ENCODE data around the gene EXTL1. TPM values are rescaled to one million over a fixed set of nuclear protein-coding genes. Genes with fewer than 3 reads are reported as not detected.
"Not testable (repeated sequence)": the region's sequence is repeated elsewhere in the genome, so short reads cannot be mapped to it uniquely, and the experiment has no call there.

Gene EXTL1
- total and polyA plus RNA-seq, 2 donors: 0.09 to 0.14 TPM

GRCh38 chr1:25986773-25987172, 34.8 kb upstream of the EXTL1 start:
- H3K4me1 ChIP-seq (ENCODE audit: control insufficient read depth in 2 of 2, insufficient read depth in 2 of 2, low read length in 2 of 2): peaks cover 30 to 74% of the 10 kb centered on the region in 2 donors
- H3K36me3 ChIP-seq (ENCODE audit: control insufficient read depth in 2 of 2, insufficient read depth in 2 of 2, low read length in 1 of 2): peaks cover 42 to 70% of the 10 kb centered on the region in 2 donors
- not testable (repeated sequence) for H3K27me3 ChIP-seq (ENCODE audit: control insufficient read depth in 2 of 2, insufficient read depth in 1 of 2, low read length in 1 of 2); H3K27ac ChIP-seq (ENCODE audit: low read depth in 1 of 2, low read length in 1 of 2); DNase-seq (ENCODE audit: low read depth in 6 of 9, low spot score in 9 of 9); H3K9me3 ChIP-seq (ENCODE audit: control insufficient read depth in 2 of 2, insufficient read depth in 1 of 2, low read length in 1 of 2)
- peak overlapping the region; percentile 43 to 92 for H3K4me3 ChIP-seq (ENCODE audit: low read length in 2 of 2)
- 97% methylated on average over 10 of the region's 10 CpGs for WGBS

GRCh38 chr1:25987951-25988350, 33.6 kb upstream of the EXTL1 start:
- Histone ChIP-seq H3K27ac (ENCODE audit: low read depth in 1 of 2, low read length in 1 of 2) (peak overlapping the region; percentile 87 to 96), H3K4me1 (ENCODE audit: control insufficient read depth in 2 of 2, insufficient read depth in 2 of 2, low read length in 2 of 2) (peaks cover 40 to 78% of the 10 kb centered on the region in 2 donors), H3K4me3 (ENCODE audit: low read length in 2 of 2) (peak overlapping the region; percentile 64 to 92), H3K27me3 (ENCODE audit: control insufficient read depth in 2 of 2, insufficient read depth in 1 of 2, low read length in 1 of 2) (no peaks in the 10 kb centered on the region), H3K36me3 (ENCODE audit: control insufficient read depth in 2 of 2, insufficient read depth in 2 of 2, low read length in 1 of 2) (peaks cover 30 to 58% of the 10 kb centered on the region in 2 donors), H3K9me3 (ENCODE audit: control insufficient read depth in 2 of 2, insufficient read depth in 1 of 2, low read length in 1 of 2) (no peaks in the 10 kb centered on the region)
- peak in 1 of 9 donors; percentile 63 for DNase-seq (ENCODE audit: low read depth in 6 of 9, low spot score in 9 of 9)
- 46% methylated on average over 2 of the region's 2 CpGs for WGBS

- H3K36me3 ChIP-seq (ENCODE audit: control insufficient read depth in 2 of 2, insufficient read depth in 2 of 2, low read length in 1 of 2): peaks cover 15 to 41% of the 10 kb centered on the region in 2 donors
- H3K27ac ChIP-seq (ENCODE audit: low read depth in 1 of 2, low read length in 1 of 2): peak overlapping the region; percentile 84 to 96
- H3K4me1 ChIP-seq (ENCODE audit: control insufficient read depth in 2 of 2, insufficient read depth in 2 of 2, low read length in 2 of 2): peaks cover 42 to 86% of the 10 kb centered on the region in 2 donors
- WGBS: 56% methylated on average over 11 of the region's 11 CpGs
- H3K27me3 ChIP-seq (ENCODE audit: control insufficient read depth in 2 of 2, insufficient read depth in 1 of 2, low read length in 1 of 2): no peaks in the 10 kb centered on the region
- DNase-seq (ENCODE audit: low read depth in 6 of 9, low spot score in 9 of 9): peak in 1 of 9 donors; percentile 61
- H3K4me3 ChIP-seq (ENCODE audit: low read length in 2 of 2): peak overlapping the region; percentile 64 to 92
- H3K9me3 ChIP-seq (ENCODE audit: control insufficient read depth in 2 of 2, insufficient read depth in 1 of 2, low read length in 1 of 2): no peaks in the 10 kb centered on the region
These were observed 31.9 kb upstream of the EXTL1 start for GRCh38 chr1:25989440-25990234.

- Histone ChIP-seq H3K4me3 (ENCODE audit: low read length in 2 of 2) (peak overlapping the region; percentile 64 to 92), H3K4me1 (ENCODE audit: control insufficient read depth in 2 of 2, insufficient read depth in 2 of 2, low read length in 2 of 2) (peaks cover 46 to 88% of the 10 kb centered on the region in 2 donors), H3K27me3 (ENCODE audit: control insufficient read depth in 2 of 2, insufficient read depth in 1 of 2, low read length in 1 of 2) (no peaks in the 10 kb centered on the region), H3K9me3 (ENCODE audit: control insufficient read depth in 2 of 2, insufficient read depth in 1 of 2, low read length in 1 of 2) (no peaks in the 10 kb centered on the region), H3K36me3 (ENCODE audit: control insufficient read depth in 2 of 2, insufficient read depth in 2 of 2, low read length in 1 of 2) (peaks cover 15 to 37% of the 10 kb centered on the region in 2 donors), H3K27ac (ENCODE audit: low read depth in 1 of 2, low read length in 1 of 2) (peak overlapping the region; percentile 81 to 96)
- WGBS: 19% methylated on average over 6 of the region's 6 CpGs
- DNase-seq (ENCODE audit: low read depth in 6 of 9, low spot score in 9 of 9): no peak
These were observed 31.3 kb upstream of the EXTL1 start for GRCh38 chr1:25990251-25990650.

GRCh38 chr1:25990702-25991395, 30.7 kb upstream of the EXTL1 start:
- H3K27ac ChIP-seq (ENCODE audit: low read depth in 1 of 2, low read length in 1 of 2): peak overlapping the region; percentile 81 to 96
- WGBS: 27% methylated on average over 15 of the region's 15 CpGs
- peaks cover 44 to 87% of the 10 kb centered on the region in 2 donors for H3K4me1 ChIP-seq (ENCODE audit: control insufficient read depth in 2 of 2, insufficient read depth in 2 of 2, low read length in 2 of 2)
- no peaks in the 10 kb centered on the region for H3K9me3 ChIP-seq (ENCODE audit: control insufficient read depth in 2 of 2, insufficient read depth in 1 of 2, low read length in 1 of 2)
- no peaks in the 10 kb centered on the region for H3K27me3 ChIP-seq (ENCODE audit: control insufficient read depth in 2 of 2, insufficient read depth in 1 of 2, low read length in 1 of 2)
- peaks cover 12 to 31% of the 10 kb centered on the region in 2 donors for H3K36me3 ChIP-seq (ENCODE audit: control insufficient read depth in 2 of 2, insufficient read depth in 2 of 2, low read length in 1 of 2)
- DNase-seq (ENCODE audit: low read depth in 6 of 9, low spot score in 9 of 9): peak in 3 of 9 donors; percentile 59 to 83 (median 65)
- peak overlapping the region; percentile 64 to 92 for H3K4me3 ChIP-seq (ENCODE audit: low read length in 2 of 2)

- Histone ChIP-seq H3K27ac (ENCODE audit: low read depth in 1 of 2, low read length in 1 of 2) (peak overlapping the region; percentile 80 to 96), H3K9me3 (ENCODE audit: control insufficient read depth in 2 of 2, insufficient read depth in 1 of 2, low read length in 1 of 2) (no peaks in the 10 kb centered on the region), H3K4me3 (ENCODE audit: low read length in 2 of 2) (peak overlapping the region in 1 of 2 donors; percentile 24), H3K36me3 (ENCODE audit: control insufficient read depth in 2 of 2, insufficient read depth in 2 of 2, low read length in 1 of 2) (peaks cover 8 to 19% of the 10 kb centered on the region in 2 donors), H3K4me1 (ENCODE audit: control insufficient read depth in 2 of 2, insufficient read depth in 2 of 2, low read length in 2 of 2) (peaks cover 41 to 89% of the 10 kb centered on the region in 2 donors), H3K27me3 (ENCODE audit: control insufficient read depth in 2 of 2, insufficient read depth in 1 of 2, low read length in 1 of 2) (no peaks in the 10 kb centered on the region)
- 79% methylated on average over 5 of the region's 5 CpGs for WGBS
- DNase-seq (ENCODE audit: low read depth in 6 of 9, low spot score in 9 of 9): no peak
These were observed 29.5 kb upstream of the EXTL1 start for GRCh38 chr1:25991937-25992688.

- peaks cover 4 to 13% of the 10 kb centered on the region in 2 donors for H3K36me3 ChIP-seq (ENCODE audit: control insufficient read depth in 2 of 2, insufficient read depth in 2 of 2, low read length in 1 of 2)
- no peaks in the 10 kb centered on the region for H3K27me3 ChIP-seq (ENCODE audit: control insufficient read depth in 2 of 2, insufficient read depth in 1 of 2, low read length in 1 of 2)
- H3K4me3 ChIP-seq (ENCODE audit: low read length in 2 of 2): peak overlapping the region; percentile 1 to 24
- peak in 1 of 9 donors; percentile 74 for DNase-seq (ENCODE audit: low read depth in 6 of 9, low spot score in 9 of 9)
- 64% methylated on average over 9 of the region's 9 CpGs for WGBS
- peak overlapping the region; percentile 80 to 96 for H3K27ac ChIP-seq (ENCODE audit: low read depth in 1 of 2, low read length in 1 of 2)
- no peaks in the 10 kb centered on the region for H3K9me3 ChIP-seq (ENCODE audit: control insufficient read depth in 2 of 2, insufficient read depth in 1 of 2, low read length in 1 of 2)
- peaks cover 37 to 89% of the 10 kb centered on the region in 2 donors for H3K4me1 ChIP-seq (ENCODE audit: control insufficient read depth in 2 of 2, insufficient read depth in 2 of 2, low read length in 2 of 2)
These were observed 28.8 kb upstream of the EXTL1 start for GRCh38 chr1:25992689-25993171.

- Histone ChIP-seq H3K27ac (ENCODE audit: low read depth in 1 of 2, low read length in 1 of 2) (peak overlapping the region; percentile 89 to 96), H3K27me3 (ENCODE audit: control insufficient read depth in 2 of 2, insufficient read depth in 1 of 2, low read length in 1 of 2) (no peaks in the 10 kb centered on the region), H3K9me3 (ENCODE audit: control insufficient read depth in 2 of 2, insufficient read depth in 1 of 2, low read length in 1 of 2) (no peaks in the 10 kb centered on the region), H3K4me1 (ENCODE audit: control insufficient read depth in 2 of 2, insufficient read depth in 2 of 2, low read length in 2 of 2) (peaks cover 38 to 86% of the 10 kb centered on the region in 2 donors), H3K4me3 (ENCODE audit: low read length in 2 of 2) (peak overlapping the region; percentile 1 to 24), H3K36me3 (ENCODE audit: control insufficient read depth in 2 of 2, insufficient read depth in 2 of 2, low read length in 1 of 2) (peaks cover 4 to 7% of the 10 kb centered on the region in 2 donors)
- WGBS: 61% methylated on average over 8 of the region's 8 CpGs
- peak in 5 of 9 donors; percentile 78 to 92 (median 84) for DNase-seq (ENCODE audit: low read depth in 6 of 9, low spot score in 9 of 9)
These were observed 28.2 kb upstream of the EXTL1 start for GRCh38 chr1:25993197-25993951.

Measured in thymus (tissue), 11 donors.